Upper lobe of left lung (tissue), 6 donors: Measurements from ENCODE around the gene STK31. TPM values are rescaled to one million over a fixed set of nuclear protein-coding genes. Genes with fewer than 3 reads are reported as not detected.
A peak's percentile ranks its signal among the peaks of the same experiment; 100 is the strongest.

Experiments
- ATAC-seq, 2 donors: fragments of 200-7000 bp; cut with Tn5 transposase; one replicate each; pipeline ENCODE4 v1.9.1; 2022; ENCODE audit warnings: mild to moderate bottlenecking in 2 of 2, moderate library complexity in 2 of 2; ENCODE audit not compliant: low FRiP score in 2 of 2
- DNase-seq, 2 donors: peaks; one replicate each; pipeline ENCODE4 v3.0.0-alpha.2; 2019 to 2020
- H3K27ac ChIP-seq, 4 donors: fragments of 200-600 bp; sonication (generic); one replicate each; pipeline ENCODE4 v1.5.1; 2016 to 2019
- H3K27me3 ChIP-seq, 4 donors: fragments of 200-600 bp; sonication (generic); one replicate each; pipeline ENCODE4 v1.5.1; 2017 to 2019
- H3K36me3 ChIP-seq, 4 donors: fragments of 200-600 bp; sonication (generic); one replicate each; pipeline ENCODE4 v1.5.1; 2016 to 2019
- H3K4me1 ChIP-seq, 4 donors: fragments of 200-600 bp; sonication (generic); one replicate each; pipeline ENCODE4 v1.5.1; 2018 to 2019
- H3K4me3 ChIP-seq, 4 donors: fragments of 200-600 bp; sonication (generic); one replicate each; pipeline ENCODE4 v1.5.1; 2017 to 2019; ENCODE audit warnings: mild to moderate bottlenecking in 2 of 4, moderate library complexity in 1 of 4
- H3K9me3 ChIP-seq, 4 donors: fragments of 200-600 bp; sonication (generic); one replicate each; pipeline ENCODE4 v1.5.1; 2018 to 2019
- EP300 ChIP-seq, 4 donors: sonication (generic); formaldehyde crosslinking; IDR thresholded peaks; one replicate each; pipeline ENCODE4 v1.5.1; 2017; ENCODE audit warnings: antibody characterized with exemption in 4 of 4, control low read depth in 2 of 4
- POLR2A ChIP-seq, 4 donors: fragments of 450-650 bp; IDR thresholded peaks; one replicate each; pipeline ENCODE4 v1.5.1; 2016 to 2017; ENCODE audit warnings: antibody characterized with exemption in 4 of 4, mild to moderate bottlenecking in 2 of 4
- POLR2AphosphoS5 ChIP-seq, 2 donors: sonication (generic); formaldehyde crosslinking; IDR thresholded peaks; one replicate each; pipeline ENCODE4 v1.5.1; 2017; ENCODE audit warnings: antibody characterized with exemption in 2 of 2
- WGBS, 2 donors: methylation state at CpG; one replicate each; pipeline ENCODE4 v1.1.5; 2017 to 2018; 5-methylcytosine and 5-hydroxymethylcytosine counted together
- total RNA-seq, 6 donors: library from RNA; depleted of rRNA in 4 of 6; stranded (reverse); fragments of >200 nt in 4 of 6; gene quantifications; one replicate each; pipeline versions ENCODE4 v1.1.0 to v1.2.1, GENCODE V29; 2016 to 2021
- TF ChIP-seq, protein P1 (sequence below), 6 experiments: fragments of 450-650 bp in 4 of 6; fragments of 200-600 bp in 2 of 6; sonication (generic) in 2 of 6; IDR thresholded peaks; one replicate each; pipeline ENCODE4 v1.5.1; 2016 to 2019; ENCODE audit warnings: antibody characterized with exemption in 6 of 6
- donor health status: DM: no; HTN: no; CAD: no; lungs with moderate emphysema.
- donor health status: DM: no; HTN: yes; CAD: no; lungs with severe emphysema.

STK31 gene
- total RNA-seq, 6 donors from 2014 or later: 0.44 to 4.2 (median 1.0) TPM

DNA sequence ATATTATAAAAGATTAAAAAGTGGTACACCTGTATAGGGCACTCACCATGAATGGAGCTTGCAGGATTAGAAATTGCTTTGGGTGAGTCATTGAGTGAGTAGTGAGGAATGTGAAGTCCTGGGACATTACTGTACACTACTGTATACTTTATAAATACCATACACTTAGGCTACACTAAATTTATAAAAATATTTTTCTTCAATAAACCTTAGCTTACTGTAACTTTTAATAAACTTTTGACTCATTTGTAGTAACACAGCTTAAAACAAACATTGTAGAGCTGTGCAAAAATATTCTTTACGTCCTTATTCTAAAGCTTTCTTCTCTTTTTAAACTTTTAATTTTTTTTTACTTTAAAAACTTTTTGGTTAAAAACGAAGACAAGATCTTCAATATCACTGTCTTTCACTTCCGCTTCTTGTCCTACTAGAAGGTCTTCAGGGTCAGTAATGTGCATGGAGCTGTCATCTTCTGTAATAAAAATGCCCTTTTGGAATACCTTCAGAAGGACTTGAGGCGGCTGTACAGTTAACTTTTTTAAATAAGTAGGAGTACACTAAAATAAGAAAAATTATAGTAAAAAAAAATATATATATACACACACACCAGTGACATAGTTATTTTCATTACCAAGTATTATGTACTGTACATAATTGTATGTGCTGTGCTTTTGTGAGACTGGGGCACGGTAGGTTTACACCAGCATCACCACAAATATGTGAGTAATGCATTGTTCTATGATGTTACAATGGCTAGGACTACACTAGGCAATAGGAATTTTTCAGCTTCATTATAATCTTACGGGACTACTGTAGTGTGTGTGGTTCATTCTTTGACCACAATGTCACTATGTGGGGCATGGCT lies 3.5 kb downstream of the STK31 start:
- no peaks in the 10 kb centered on the region for H3K4me1 ChIP-seq
- ATAC-seq: peak in 1 of 2 donors; percentile 46
- TF ChIP-seq POLR2A (IDR thresholded peaks at IDR 0.05): no peak
- TF ChIP-seq, protein P1, sequence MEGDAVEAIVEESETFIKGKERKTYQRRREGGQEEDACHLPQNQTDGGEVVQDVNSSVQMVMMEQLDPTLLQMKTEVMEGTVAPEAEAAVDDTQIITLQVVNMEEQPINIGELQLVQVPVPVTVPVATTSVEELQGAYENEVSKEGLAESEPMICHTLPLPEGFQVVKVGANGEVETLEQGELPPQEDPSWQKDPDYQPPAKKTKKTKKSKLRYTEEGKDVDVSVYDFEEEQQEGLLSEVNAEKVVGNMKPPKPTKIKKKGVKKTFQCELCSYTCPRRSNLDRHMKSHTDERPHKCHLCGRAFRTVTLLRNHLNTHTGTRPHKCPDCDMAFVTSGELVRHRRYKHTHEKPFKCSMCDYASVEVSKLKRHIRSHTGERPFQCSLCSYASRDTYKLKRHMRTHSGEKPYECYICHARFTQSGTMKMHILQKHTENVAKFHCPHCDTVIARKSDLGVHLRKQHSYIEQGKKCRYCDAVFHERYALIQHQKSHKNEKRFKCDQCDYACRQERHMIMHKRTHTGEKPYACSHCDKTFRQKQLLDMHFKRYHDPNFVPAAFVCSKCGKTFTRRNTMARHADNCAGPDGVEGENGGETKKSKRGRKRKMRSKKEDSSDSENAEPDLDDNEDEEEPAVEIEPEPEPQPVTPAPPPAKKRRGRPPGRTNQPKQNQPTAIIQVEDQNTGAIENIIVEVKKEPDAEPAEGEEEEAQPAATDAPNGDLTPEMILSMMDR (IDR thresholded peaks at IDR 0.05): no peak
- TF ChIP-seq POLR2AphosphoS5 (IDR thresholded peaks at IDR 0.05): no peak
- TF ChIP-seq EP300 (IDR thresholded peaks at IDR 0.05): no peak
- H3K9me3 ChIP-seq: no peaks in the 10 kb centered on the region
- H3K4me3 ChIP-seq: no peak overlapping the region
- H3K36me3 ChIP-seq: no peaks in the 10 kb centered on the region
- WGBS, 2 donors: 69 to 78% methylated on average over 6 of the region's 6 CpGs
- no peak overlapping the region for H3K27ac ChIP-seq
- no peak for DNase-seq
- H3K27me3 ChIP-seq: no peaks in the 10 kb centered on the region

DNA sequence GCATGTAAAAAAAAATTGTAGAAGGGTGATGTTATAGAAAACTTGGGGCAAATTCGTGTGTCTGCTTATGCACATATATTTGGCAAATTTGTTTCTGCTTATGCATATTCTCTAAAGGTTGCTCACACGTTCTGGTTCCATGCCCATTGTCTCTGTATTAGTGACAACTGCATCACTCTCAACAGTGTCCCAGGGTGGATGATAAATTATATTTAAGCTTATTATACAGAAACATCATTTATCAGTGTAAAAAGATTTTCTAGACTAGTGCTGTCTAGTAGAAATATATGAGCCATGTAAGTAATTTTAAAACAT lies 4.1 kb downstream of the STK31 start:
- no peak overlapping the region for H3K27ac ChIP-seq
- no peak for DNase-seq
- TF ChIP-seq, protein P1 (IDR thresholded peaks at IDR 0.05): no peak
- TF ChIP-seq POLR2A (IDR thresholded peaks at IDR 0.05) (no peak), POLR2AphosphoS5 (IDR thresholded peaks at IDR 0.05) (no peak), EP300 (IDR thresholded peaks at IDR 0.05) (no peak)
- H3K9me3 ChIP-seq: no peaks in the 10 kb centered on the region
- no peaks in the 10 kb centered on the region for H3K27me3 ChIP-seq
- H3K36me3 ChIP-seq: no peaks in the 10 kb centered on the region
- no peaks in the 10 kb centered on the region for H3K4me1 ChIP-seq
- 51 to 67% methylated on average over 2 of the region's 2 CpGs for WGBS, 2 donors
- H3K4me3 ChIP-seq: no peak overlapping the region
- ATAC-seq: no peak

DNA sequence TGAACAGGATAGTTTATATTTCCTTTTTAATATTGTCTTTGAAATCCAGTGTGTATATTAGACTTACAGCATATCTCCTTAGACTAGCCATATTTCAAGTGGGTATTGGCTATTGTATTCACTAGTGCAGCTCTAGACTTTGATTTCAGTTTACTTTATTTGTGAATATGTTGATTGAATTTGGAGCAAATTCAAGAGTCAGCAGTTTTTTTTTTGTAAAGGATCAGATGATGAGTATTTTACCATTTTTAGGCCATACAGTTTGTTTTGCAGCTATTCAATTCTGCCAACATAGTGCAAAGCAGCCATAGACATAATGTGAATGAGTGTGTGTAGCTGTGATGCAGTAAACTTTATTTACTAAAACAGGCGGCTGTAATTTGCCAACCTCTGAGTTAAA lies 4.6 kb downstream of the STK31 start:
- H3K27ac ChIP-seq: no peak overlapping the region
- WGBS, 2 donors: 76 to 84% methylated on average over 1 of the region's 1 CpG
- DNase-seq (no peak), ATAC-seq (no peak)
- TF ChIP-seq EP300 (IDR thresholded peaks at IDR 0.05) (no peak), POLR2A (IDR thresholded peaks at IDR 0.05) (no peak), POLR2AphosphoS5 (IDR thresholded peaks at IDR 0.05) (no peak)
- TF ChIP-seq, protein P1 (IDR thresholded peaks at IDR 0.05): no peak
- H3K4me1 ChIP-seq: no peaks in the 10 kb centered on the region
- no peak overlapping the region for H3K4me3 ChIP-seq
- H3K27me3 ChIP-seq: no peaks in the 10 kb centered on the region
- no peaks in the 10 kb centered on the region for H3K36me3 ChIP-seq
- H3K9me3 ChIP-seq: no peaks in the 10 kb centered on the region

DNA sequence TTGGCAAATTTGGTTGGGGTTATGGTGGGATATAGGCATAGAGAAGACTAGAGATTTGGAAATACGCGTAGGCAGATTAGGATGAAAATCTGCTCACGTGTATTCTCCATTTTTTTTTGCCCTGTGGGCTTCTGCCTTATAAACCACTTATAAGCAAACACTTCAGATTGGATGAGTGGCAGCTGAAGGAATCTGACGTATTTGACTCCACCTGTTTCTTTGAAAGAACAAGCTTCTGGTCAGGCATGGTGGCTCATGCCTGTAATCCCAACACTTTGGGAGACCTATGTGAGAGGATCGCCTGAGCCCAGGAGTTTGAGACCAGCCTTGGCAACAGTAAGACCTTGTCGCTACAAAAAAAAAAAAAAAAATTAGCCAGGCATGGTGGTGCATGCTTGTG lies 5.1 kb downstream of the STK31 start:
- Histone ChIP-seq H3K27me3 (no peaks in the 10 kb centered on the region), H3K4me1 (no peaks in the 10 kb centered on the region), H3K27ac (no peak overlapping the region), H3K4me3 (no peak overlapping the region), H3K9me3 (no peaks in the 10 kb centered on the region), H3K36me3 (no peaks in the 10 kb centered on the region)
- DNase-seq (no peak), ATAC-seq (no peak)
- 71 to 87% methylated on average over 6 of the region's 6 CpGs for WGBS, 2 donors
- no peak for TF ChIP-seq POLR2A (IDR thresholded peaks at IDR 0.05)
- no peak for TF ChIP-seq EP300 (IDR thresholded peaks at IDR 0.05)
- TF ChIP-seq, protein P1 (IDR thresholded peaks at IDR 0.05): no peak
- TF ChIP-seq POLR2AphosphoS5 (IDR thresholded peaks at IDR 0.05): no peak

DNA sequence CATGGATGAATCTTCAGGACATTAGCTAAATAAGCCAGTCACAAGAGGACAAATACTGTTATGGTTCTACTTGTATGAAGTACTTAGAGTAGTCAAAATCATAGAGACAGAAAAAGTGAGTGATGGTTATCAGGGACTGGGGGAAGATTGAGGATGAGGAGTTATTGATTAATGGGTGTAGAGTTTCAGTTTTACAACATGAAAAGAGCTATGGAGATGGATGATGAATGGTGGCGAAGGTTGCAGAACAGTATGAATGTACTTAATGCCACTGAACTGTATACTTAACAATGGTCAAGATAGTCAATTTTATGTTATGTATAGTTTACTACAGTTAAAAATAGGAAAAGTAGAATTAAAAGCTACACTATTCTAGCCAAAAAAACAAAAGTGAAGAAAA lies 7.8 kb downstream of the STK31 start:
- H3K36me3 ChIP-seq: no peaks in the 10 kb centered on the region
- no peaks in the 10 kb centered on the region for H3K27me3 ChIP-seq
- H3K4me1 ChIP-seq: no peaks in the 10 kb centered on the region
- TF ChIP-seq, protein P1 (IDR thresholded peaks at IDR 0.05): no peak
- TF ChIP-seq POLR2AphosphoS5 (IDR thresholded peaks at IDR 0.05) (no peak), POLR2A (IDR thresholded peaks at IDR 0.05) (no peak), EP300 (IDR thresholded peaks at IDR 0.05) (no peak)
- H3K4me3 ChIP-seq: no peak overlapping the region
- no peak overlapping the region for H3K27ac ChIP-seq
- WGBS, 2 donors: 95 to 96% methylated on average over 1 of the region's 1 CpG
- H3K9me3 ChIP-seq: no peaks in the 10 kb centered on the region
- ATAC-seq (no peak), DNase-seq (no peak)
